Measurements from ENCODE around the gene STK39.

STK39 gene

GRCh38 chr2:168254158-168254935 lies 7.0 kb upstream of the STK39 start:
- Histone ChIP-seq H3K4me3 (ENCODE audit: insufficient read length, low read depth) (no peak overlapping the region), H3K27me3 (ENCODE audit: insufficient read depth, insufficient read length) (no peaks in the 10 kb centered on the region), H3K36me3 (ENCODE audit: insufficient read depth, insufficient read length, low read length) (no peaks in the 10 kb centered on the region), H3K9ac (ENCODE audit: insufficient read length, low read depth) (no peak overlapping the region), H3K9me3 (ENCODE audit: insufficient read depth, low read length) (peaks cover 6% of the 10 kb centered on the region), H3K4me1 (ENCODE audit: insufficient read depth, insufficient read length) (no peaks in the 10 kb centered on the region)
- TF ChIP-seq SUZ12 (IDR thresholded peaks at IDR 0.05; ENCODE audit: extremely low read depth, insufficient read depth, insufficient read length) (no peak), ZNF274 (IDR thresholded peaks at IDR 0.05; ENCODE audit: low read depth, low read length) (no peak), YY1 (IDR thresholded peaks at IDR 0.05; ENCODE audit: insufficient read depth, insufficient read length) (no peak)
- DNase-seq (ENCODE audit: low read depth, low spot score), result no peak

DNA sequence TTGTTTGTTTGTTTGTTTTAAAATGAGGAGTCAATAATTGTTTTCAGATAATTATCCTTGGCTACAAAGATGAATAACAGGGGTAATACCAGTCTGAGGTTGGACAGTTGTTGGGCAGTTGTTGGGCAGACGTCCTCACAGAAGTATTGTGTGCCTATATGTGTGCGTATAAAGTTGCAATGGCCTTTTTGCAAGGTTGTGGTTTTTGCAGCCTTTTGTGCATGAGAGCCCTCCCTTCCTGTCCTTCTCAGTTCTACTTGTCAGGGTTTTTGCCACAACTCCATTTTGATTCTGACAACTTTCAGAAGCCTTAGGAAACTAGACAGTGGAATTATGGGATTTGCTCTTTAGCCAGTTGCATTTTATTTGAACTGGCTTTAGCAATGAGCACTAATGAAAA lies 6.0 kb upstream of the STK39 start:
- no peak for DNase-seq (ENCODE audit: low read depth, low spot score)
- no peaks in the 10 kb centered on the region for H3K36me3 ChIP-seq (ENCODE audit: insufficient read depth, insufficient read length, low read length)
- no peak overlapping the region for H3K4me3 ChIP-seq (ENCODE audit: insufficient read length, low read depth)
- no peak overlapping the region for H3K9ac ChIP-seq (ENCODE audit: insufficient read length, low read depth)
- H3K4me1 ChIP-seq (ENCODE audit: insufficient read depth, insufficient read length), result no peaks in the 10 kb centered on the region
- H3K9me3 ChIP-seq (ENCODE audit: insufficient read depth, low read length), result no peaks in the 10 kb centered on the region
- no peak for TF ChIP-seq YY1 (IDR thresholded peaks at IDR 0.05; ENCODE audit: insufficient read depth, insufficient read length)
- peaks cover 4% of the 10 kb centered on the region for H3K27me3 ChIP-seq (ENCODE audit: insufficient read depth, insufficient read length)

GRCh38 chr2:168252976-168253375 lies 5.6 kb upstream of the STK39 start:
- TF ChIP-seq SUZ12 (IDR thresholded peaks at IDR 0.05; ENCODE audit: extremely low read depth, insufficient read depth, insufficient read length) (no peak), ZNF274 (IDR thresholded peaks at IDR 0.05; ENCODE audit: low read depth, low read length) (no peak), YY1 (IDR thresholded peaks at IDR 0.05; ENCODE audit: insufficient read depth, insufficient read length) (no peak)
- no peaks in the 10 kb centered on the region for H3K36me3 ChIP-seq (ENCODE audit: insufficient read depth, insufficient read length, low read length)
- no peak overlapping the region for H3K4me3 ChIP-seq (ENCODE audit: insufficient read length, low read depth)
- no peak overlapping the region for H3K9ac ChIP-seq (ENCODE audit: insufficient read length, low read depth)
- H3K27me3 ChIP-seq (ENCODE audit: insufficient read depth, insufficient read length), result peaks cover 4% of the 10 kb centered on the region
- no peak for DNase-seq (ENCODE audit: low read depth, low spot score)
- H3K4me1 ChIP-seq (ENCODE audit: insufficient read depth, insufficient read length), result no peaks in the 10 kb centered on the region
- no peaks in the 10 kb centered on the region for H3K9me3 ChIP-seq (ENCODE audit: insufficient read depth, low read length)

DNA sequence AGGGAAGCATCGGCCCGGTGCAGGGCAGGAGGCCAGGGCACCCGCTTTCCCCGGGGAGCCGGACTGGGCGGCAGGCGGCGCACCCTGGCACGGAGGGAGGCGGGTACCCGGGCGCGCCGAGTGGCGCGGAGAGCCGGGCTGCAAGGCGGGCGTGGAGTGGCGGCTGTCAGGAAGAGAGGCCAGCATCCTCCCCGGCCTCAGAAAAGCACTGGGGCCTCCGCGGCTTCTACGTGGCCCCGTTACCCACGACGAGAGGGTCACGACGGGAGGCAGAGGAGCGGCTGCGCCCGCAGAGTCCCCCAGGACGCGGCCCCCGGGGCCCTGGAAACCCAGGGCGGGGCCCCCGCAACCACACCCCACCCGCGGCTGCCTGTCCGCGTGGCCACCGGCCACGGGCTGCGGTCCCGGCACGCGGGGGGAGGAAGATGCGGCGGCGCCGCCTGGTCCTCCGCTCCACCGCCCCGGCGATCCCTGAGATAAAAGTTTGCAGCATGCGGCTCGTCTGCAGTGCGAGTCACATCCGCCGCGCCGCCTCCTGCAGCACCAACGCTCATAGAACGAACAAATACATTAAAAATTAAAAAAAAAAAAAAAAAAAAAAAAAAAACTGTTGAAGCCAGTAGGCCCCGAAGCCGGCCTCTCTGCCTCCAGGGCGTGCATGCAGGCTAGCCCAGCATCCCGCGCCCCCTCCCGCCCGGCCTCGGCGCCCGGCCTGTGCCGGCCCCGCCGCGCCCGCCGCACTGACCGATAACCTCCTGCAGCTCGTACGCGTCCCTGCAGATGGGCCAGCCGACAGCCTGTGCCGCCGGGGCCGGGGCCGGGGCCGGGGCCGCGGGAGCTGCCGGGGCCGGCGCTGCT lies 683 bp downstream of the STK39 start:
- Histone ChIP-seq H3K36me3 (ENCODE audit: insufficient read depth, insufficient read length, low read length) (peaks cover 8% of the 10 kb centered on the region), H3K9me3 (ENCODE audit: insufficient read depth, low read length) (no peaks in the 10 kb centered on the region), H3K9ac (ENCODE audit: insufficient read length, low read depth) (peak overlapping the region; percentile 81), H3K4me3 (ENCODE audit: insufficient read length, low read depth) (peak overlapping the region; percentile 73), H3K4me1 (ENCODE audit: insufficient read depth, insufficient read length) (no peaks in the 10 kb centered on the region), H3K27me3 (ENCODE audit: insufficient read depth, insufficient read length) (peaks cover 6% of the 10 kb centered on the region)
- DNase-seq (ENCODE audit: low read depth, low spot score), result peak; percentile 30
- TF ChIP-seq YY1 (IDR thresholded peaks at IDR 0.05; ENCODE audit: insufficient read depth, insufficient read length) (no peak), ZNF274 (IDR thresholded peaks at IDR 0.05; ENCODE audit: low read depth, low read length) (no peak), SUZ12 (IDR thresholded peaks at IDR 0.05; ENCODE audit: extremely low read depth, insufficient read depth, insufficient read length) (no peak)

DNA sequence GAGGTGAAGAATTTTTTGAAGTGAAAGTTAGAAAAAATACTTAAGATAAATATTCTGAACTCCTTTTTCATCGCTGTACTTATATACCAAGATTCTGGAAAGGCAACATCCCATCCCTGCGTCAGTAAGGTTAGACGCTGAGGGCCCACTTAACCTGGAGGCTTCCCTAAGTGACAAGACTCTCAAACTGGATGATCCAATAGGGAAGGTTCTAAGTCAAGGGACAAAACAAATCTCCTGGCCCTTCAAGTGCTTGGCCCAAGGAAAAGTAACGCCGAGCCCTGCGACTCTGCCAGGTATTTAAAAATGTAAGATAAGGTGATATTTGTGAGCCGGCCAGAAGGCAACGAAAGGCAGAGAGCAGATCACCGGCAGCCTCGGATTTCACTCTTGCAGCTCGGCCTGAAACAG lies 1.3 kb downstream of the STK39 start:
- H3K4me3 ChIP-seq (ENCODE audit: insufficient read length, low read depth), result peak overlapping the region; percentile 73
- peak overlapping the region; percentile 81 for H3K9ac ChIP-seq (ENCODE audit: insufficient read length, low read depth)
- peaks cover 4% of the 10 kb centered on the region for H3K4me1 ChIP-seq (ENCODE audit: insufficient read depth, insufficient read length)
- peak; percentile 15 for DNase-seq (ENCODE audit: low read depth, low spot score)
- peaks cover 8% of the 10 kb centered on the region for H3K36me3 ChIP-seq (ENCODE audit: insufficient read depth, insufficient read length, low read length)
- TF ChIP-seq SUZ12 (IDR thresholded peaks at IDR 0.05; ENCODE audit: extremely low read depth, insufficient read depth, insufficient read length) (no peak), ZNF274 (IDR thresholded peaks at IDR 0.05; ENCODE audit: low read depth, low read length) (no peak), YY1 (IDR thresholded peaks at IDR 0.05; ENCODE audit: insufficient read depth, insufficient read length) (no peak)
- H3K27me3 ChIP-seq (ENCODE audit: insufficient read depth, insufficient read length), result peaks cover 6% of the 10 kb centered on the region
- H3K9me3 ChIP-seq (ENCODE audit: insufficient read depth, low read length), result no peaks in the 10 kb centered on the region

DNA sequence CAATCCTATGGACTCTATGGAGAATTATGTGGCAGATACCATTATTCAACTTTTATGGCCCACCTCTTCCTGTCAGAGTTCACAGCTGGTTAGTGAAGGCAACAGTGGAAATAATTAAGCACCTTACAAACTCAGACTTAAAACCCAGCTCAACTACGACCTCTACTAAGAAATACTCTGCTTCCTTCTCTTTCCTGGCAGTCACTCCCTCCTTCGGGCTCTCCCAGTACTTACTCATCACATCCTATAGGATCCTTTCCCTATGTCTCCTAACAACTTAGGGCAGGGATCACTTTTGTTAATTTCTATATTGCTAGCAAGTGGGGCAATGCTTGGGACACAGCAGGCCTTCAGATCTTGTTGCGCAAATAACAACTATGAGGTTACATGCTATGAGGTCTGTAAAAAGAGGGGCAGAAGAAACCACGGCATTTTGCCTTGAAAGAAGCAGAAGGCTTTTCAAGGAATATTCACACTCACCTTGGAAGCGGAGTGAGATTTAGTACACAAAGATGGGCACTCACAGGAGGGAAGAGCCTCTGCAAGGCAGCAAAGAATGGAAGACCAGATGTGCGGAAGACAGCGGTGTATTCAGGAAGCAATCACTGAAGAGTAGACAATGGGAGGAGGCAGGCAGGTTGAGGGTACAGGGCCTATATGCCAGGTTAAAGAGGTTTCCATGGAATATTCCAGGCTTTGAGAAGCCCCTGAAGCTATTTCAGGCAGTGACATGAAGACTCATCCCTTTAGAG lies 2.1 kb downstream of the STK39 start:
- H3K27me3 ChIP-seq (ENCODE audit: insufficient read depth, insufficient read length), result peaks cover 6% of the 10 kb centered on the region
- no peak overlapping the region for H3K4me3 ChIP-seq (ENCODE audit: insufficient read length, low read depth)
- H3K9me3 ChIP-seq (ENCODE audit: insufficient read depth, low read length), result no peaks in the 10 kb centered on the region
- peaks cover 4% of the 10 kb centered on the region for H3K4me1 ChIP-seq (ENCODE audit: insufficient read depth, insufficient read length)
- DNase-seq (ENCODE audit: low read depth, low spot score), result no peak
- TF ChIP-seq ZNF274 (IDR thresholded peaks at IDR 0.05; ENCODE audit: low read depth, low read length), result no peak
- no peak for TF ChIP-seq YY1 (IDR thresholded peaks at IDR 0.05; ENCODE audit: insufficient read depth, insufficient read length)
- H3K9ac ChIP-seq (ENCODE audit: insufficient read length, low read depth), result no peak overlapping the region
- H3K36me3 ChIP-seq (ENCODE audit: insufficient read depth, insufficient read length, low read length), result peaks cover 8% of the 10 kb centered on the region

- no peak overlapping the region for H3K9ac ChIP-seq (ENCODE audit: insufficient read length, low read depth)
- TF ChIP-seq YY1 (IDR thresholded peaks at IDR 0.05; ENCODE audit: insufficient read depth, insufficient read length), result no peak
- TF ChIP-seq SUZ12 (IDR thresholded peaks at IDR 0.05; ENCODE audit: extremely low read depth, insufficient read depth, insufficient read length), result no peak
- TF ChIP-seq ZNF274 (IDR thresholded peaks at IDR 0.05; ENCODE audit: low read depth, low read length), result no peak
- peaks cover 6% of the 10 kb centered on the region for H3K27me3 ChIP-seq (ENCODE audit: insufficient read depth, insufficient read length)
- H3K36me3 ChIP-seq (ENCODE audit: insufficient read depth, insufficient read length, low read length), result peaks cover 8% of the 10 kb centered on the region
- H3K4me1 ChIP-seq (ENCODE audit: insufficient read depth, insufficient read length), result peaks cover 4% of the 10 kb centered on the region
- H3K4me3 ChIP-seq (ENCODE audit: insufficient read length, low read depth), result no peak overlapping the region
- DNase-seq (ENCODE audit: low read depth, low spot score), result no peak
- H3K9me3 ChIP-seq (ENCODE audit: insufficient read depth, low read length), result no peaks in the 10 kb centered on the region
Observed at GRCh38 chr2:168244318-168244717, 3.1 kb downstream of the STK39 start.
